ENCODE data around the gene TMEM139. TPM values are rescaled to one million over a fixed set of nuclear protein-coding genes. Genes with fewer than 3 reads are reported as not detected.

The TMEM139 gene
- 18.1 TPM for total RNA-seq

GRCh38 chr7:143284591-143285469 is at the start of gene TMEM139:
Gene TMEM139 (plus strand): TSS chr7:143284958. CDS start chr7:143285958, 1,000 bp downstream.

GRCh38 chr7:143263266-143264195 is 21.2 kb upstream of the TMEM139 start, which contains the start of gene GSTK1:
Gene GSTK1 (plus strand): TSS chr7:143263441. CDS start chr7:143263514, 73 bp downstream.

GRCh38 chr7:143287935-143288826 is 3.4 kb downstream of the TMEM139 start, which contains the start of gene CASP2:
Gene CASP2 (plus strand): TSS chr7:143288351. CDS start chr7:143288456, 105 bp downstream.

GRCh38 chr7:143315776-143316175 is 31.0 kb downstream of the TMEM139 start, which contains the start of gene CLCN1:
Gene CLCN1 (plus strand): TSS chr7:143316111. CDS start chr7:143316213, 102 bp downstream.

Small RNAs within 50 kb of the gene (small RNA-seq; reads per million reads assigned to genes)
- gene RN7SL481P (ENCODE audit: low replicate concordance) (not detected), gene RN7SL535P (ENCODE audit: low replicate concordance) (not detected)

Other genes with a start within 250 kb of the TMEM139 start
- not detected for gene OR6V1, start 232.6 kb upstream of the TMEM139 start, total RNA-seq
- not detected for gene PIP, start 152.9 kb upstream of the TMEM139 start, total RNA-seq
- gene TAS2R39, start 101.5 kb upstream of the TMEM139 start, total RNA-seq = not detected
- gene TAS2R40, start 62.9 kb upstream of the TMEM139 start, total RNA-seq = not detected
- gene GSTK1, start 21.5 kb upstream of the TMEM139 start, total RNA-seq = 149 TPM
- gene CASP2, start 3.4 kb downstream of the TMEM139 start, total RNA-seq = 27.9 TPM
- gene CLCN1, start 31.2 kb downstream of the TMEM139 start, total RNA-seq = 3.9 TPM
- gene FAM131B, start 77.8 kb downstream of the TMEM139 start, total RNA-seq = 1.9 TPM
- gene ZYX, start 96.4 kb downstream of the TMEM139 start, total RNA-seq = 67.9 TPM
- gene EPHA1, start 123.9 kb downstream of the TMEM139 start, total RNA-seq = 11.1 TPM
- gene TAS2R60, start 158.5 kb downstream of the TMEM139 start, total RNA-seq = not detected
- not detected for gene TAS2R41, start 192.9 kb downstream of the TMEM139 start, total RNA-seq

Data from metanephros (tissue), 2 donors.